ENCODE results near the gene C4B. TPM values are rescaled to one million over a fixed set of nuclear protein-coding genes. Genes with fewer than 3 reads are reported as not detected.

Gene C4B
- total and polyA plus RNA-seq, 9 of the 15 experiments (the other 6 are each of a cell fraction or from before 2014, with no cell fraction given) = 0.32 to 8.8 (median 5.4) TPM

GRCh38 chr6:32081168-32081990 lies 66.8 kb downstream of the C4B start (continued):
- TF ChIP-seq E2F6 (IDR thresholded peaks at IDR 0.05; ENCODE audit: borderline replicate concordance in 1 of 2, extremely low read depth in 1 of 2, insufficient read depth in 1 of 2, insufficient read length in 1 of 2, low read depth in 1 of 2, low read length in 1 of 2, poor library complexity in 1 of 2, severe bottlenecking in 1 of 2) (peak in 1 of 2 experiments; percentile 69), ZNF511 (CRISPR knock-in tag; IDR thresholded peaks at IDR 0.05) (peak; percentile 44; the same call in 1 of the 2 replicates), RBM14 (IDR thresholded peaks at IDR 0.05; ENCODE audit: borderline replicate concordance, insufficient read depth, low read depth, low read length) (no peak), C11orf30 (IDR thresholded peaks at IDR 0.05; ENCODE audit: low read depth) (0 out of 2 replicates have a peak, but pooled peaks have one; percentile 14), GABPB1 (CRISPR knock-in tag; IDR thresholded peaks at IDR 0.05) (peak; percentile 64), RBFOX2 (IDR thresholded peaks at IDR 0.05; ENCODE audit: low read depth, low read length) (peak; percentile 29; the same call in 1 of the 2 replicates), VEZF1 (CRISPR knock-in tag; IDR thresholded peaks at IDR 0.05) (peak; percentile 55), ZNF133 (CRISPR knock-in tag; IDR thresholded peaks at IDR 0.05) (no peak), NR0B1 (IDR thresholded peaks at IDR 0.05; ENCODE audit: partially characterized antibody) (no peak), NR2C2 (CRISPR knock-in tag; IDR thresholded peaks at IDR 0.05) (no peak), NR2C2 (tag; IDR thresholded peaks at IDR 0.05) (peak; percentile 34; the same call in 1 of the 2 replicates), YY1 (IDR thresholded peaks at IDR 0.05; ENCODE audit: borderline replicate concordance in 1 of 3, control insufficient read depth in 1 of 3, extremely low read depth in 1 of 3, insufficient read depth in 3 of 3, insufficient read length in 1 of 3, insufficient replicate concordance in 2 of 3, low read depth in 1 of 3, low read length in 2 of 3) (peak in 2 of 3 experiments; percentile 53 to 56), CBX8 (IDR thresholded peaks at IDR 0.05; ENCODE audit: borderline replicate concordance, extremely low read depth, low read depth, low read length, poor library complexity, severe bottlenecking) (no peak), FOSL1 (tag; conservative IDR thresholded peaks at IDR 0.05) (peak; percentile 90), TOE1 (IDR thresholded peaks at IDR 0.05; ENCODE audit: borderline replicate concordance) (peak; percentile 44; the same call in 1 of the 2 replicates), TOE1 (CRISPR knock-in tag; IDR thresholded peaks at IDR 0.05; ENCODE audit: borderline replicate concordance, low read depth) (no peak), RBM39 (optimal IDR thresholded peaks at IDR 0.05; ENCODE audit: low read depth, low read length) (no peak), ZBTB9 (CRISPR knock-in tag; IDR thresholded peaks at IDR 0.05) (peak; percentile 88)

Data from K562 (cell line).